ENCODE measurements around the gene TFF1. TPM values are rescaled to one million over a fixed set of nuclear protein-coding genes. Genes with fewer than 3 reads are reported as not detected.

The TFF1 gene
- total RNA-seq, 2 experiments from 2014 or later, result not detected

GRCh38 chr21:42374864-42375499 is 8.6 kb upstream of the TFF1 start:
- intact Hi-C loops (cut with micrococcal nuclease; ENCODE audit: unreplicated experiment), result no loop called here
- POLR2A ChIA-PET, result interaction anchor here (0.7 kb wide), 1 partner anchor 87 kb away, joined by 4 read pairs; no protein-coding TSS in a partner anchor

GRCh38 chr21:42374457-42374856 is 8.1 kb upstream of the TFF1 start:
- BruUV-seq (replicated peaks), result no TSS peak
- Histone ChIP-seq H3K4me3 (ENCODE audit: low read depth, low read length, poor library complexity, severe bottlenecking) (no peak overlapping the region), H3K4me1 (ENCODE audit: insufficient read depth, low read length, poor library complexity, severe bottlenecking) (peaks cover 3% of the 10 kb centered on the region), H3K27ac (ENCODE audit: low read depth, low read length, poor library complexity, severe bottlenecking) (no peak overlapping the region), H3K36me3 (ENCODE audit: insufficient read depth, low read length) (no peaks in the 10 kb centered on the region), H3K4me2 (ENCODE audit: low read length) (no peak overlapping the region), H3K9me3 (ENCODE audit: low read length) (no peaks in the 10 kb centered on the region), H3K9me2 (ENCODE audit: insufficient read depth, low read length) (no peaks in the 10 kb centered on the region), H4K20me1 (ENCODE audit: insufficient read depth, low read length) (no peaks in the 10 kb centered on the region), H2AFZ (ENCODE audit: low read length) (no peak overlapping the region), H3K79me2 (ENCODE audit: insufficient read depth, low read depth, low read length) (no peaks in the 10 kb centered on the region)
- no peak for DNase-seq (ENCODE audit: low spot score)
- intact Hi-C loops (cut with micrococcal nuclease; ENCODE audit: unreplicated experiment), result no loop called here
- ChIA-PET CTCF (ENCODE audit: unreplicated experiment) (no interaction called here), POLR2A (no interaction called here)
- TF ChIP-seq EZH2phosphoT487 (IDR thresholded peaks at IDR 0.05; ENCODE audit: borderline replicate concordance, low read depth, low read length) (no peak), CTCF (conservative IDR thresholded peaks at IDR 0.05; ENCODE audit: low read length) (no peak)

More at GRCh38 chr21:42374864-42375499, 8.6 kb upstream of the TFF1 start:
- Histone ChIP-seq H3K4me1 (ENCODE audit: insufficient read depth, low read length, poor library complexity, severe bottlenecking) (peaks cover 6% of the 10 kb centered on the region), H3K9me3 (ENCODE audit: low read length) (no peaks in the 10 kb centered on the region), H3K36me3 (ENCODE audit: insufficient read depth, low read length) (no peaks in the 10 kb centered on the region), H3K9me2 (ENCODE audit: insufficient read depth, low read length) (no peaks in the 10 kb centered on the region), H3K27ac (ENCODE audit: low read depth, low read length, poor library complexity, severe bottlenecking) (no peak overlapping the region), H2AFZ (ENCODE audit: low read length) (no peak overlapping the region), H3K4me3 (ENCODE audit: low read depth, low read length, poor library complexity, severe bottlenecking) (no peak overlapping the region), H4K20me1 (ENCODE audit: insufficient read depth, low read length) (no peaks in the 10 kb centered on the region), H3K4me2 (ENCODE audit: low read length) (no peak overlapping the region), H3K79me2 (ENCODE audit: insufficient read depth, low read depth, low read length) (no peaks in the 10 kb centered on the region)
- TF ChIP-seq EZH2phosphoT487 (IDR thresholded peaks at IDR 0.05; ENCODE audit: borderline replicate concordance, low read depth, low read length) (no peak), CTCF (conservative IDR thresholded peaks at IDR 0.05; ENCODE audit: low read length) (no peak)
- CTCF ChIA-PET (ENCODE audit: unreplicated experiment), result interaction anchor here (0.6 kb wide), 1 partner anchor 251 kb away, joined by 3 read pairs; no protein-coding TSS in a partner anchor
- DNase-seq (ENCODE audit: low spot score), result no peak
- no TSS peak for BruUV-seq (replicated peaks)

GRCh38 chr21:42373908-42374455 is 7.6 kb upstream of the TFF1 start:
- intact Hi-C loops (cut with micrococcal nuclease; ENCODE audit: unreplicated experiment), result no loop called here
- CTCF ChIA-PET (ENCODE audit: unreplicated experiment), result interaction anchor here (0.5 kb wide), 1 partner anchor 65 kb away, joined by 8 read pairs; no protein-coding TSS in a partner anchor
- no TSS peak for BruUV-seq (replicated peaks)

More at GRCh38 chr21:42373908-42374455, 7.6 kb upstream of the TFF1 start:
- H4K20me1 ChIP-seq (ENCODE audit: insufficient read depth, low read length), result no peaks in the 10 kb centered on the region
- H3K9me3 ChIP-seq (ENCODE audit: low read length), result no peaks in the 10 kb centered on the region
- no peak for DNase-seq (ENCODE audit: low spot score)
- no peaks in the 10 kb centered on the region for H3K36me3 ChIP-seq (ENCODE audit: insufficient read depth, low read length)
- H3K4me3 ChIP-seq (ENCODE audit: low read depth, low read length, poor library complexity, severe bottlenecking), result no peak overlapping the region
- no peaks in the 10 kb centered on the region for H3K79me2 ChIP-seq (ENCODE audit: insufficient read depth, low read depth, low read length)
- no peak overlapping the region for H3K4me2 ChIP-seq (ENCODE audit: low read length)
- H3K9me2 ChIP-seq (ENCODE audit: insufficient read depth, low read length), result no peaks in the 10 kb centered on the region
- no peak overlapping the region for H3K27ac ChIP-seq (ENCODE audit: low read depth, low read length, poor library complexity, severe bottlenecking)
- no peak overlapping the region for H2AFZ ChIP-seq (ENCODE audit: low read length)
- no peaks in the 10 kb centered on the region for H3K4me1 ChIP-seq (ENCODE audit: insufficient read depth, low read length, poor library complexity, severe bottlenecking)
- no peak for TF ChIP-seq CTCF (conservative IDR thresholded peaks at IDR 0.05; ENCODE audit: low read length)
- no peak for TF ChIP-seq EZH2phosphoT487 (IDR thresholded peaks at IDR 0.05; ENCODE audit: borderline replicate concordance, low read depth, low read length)
- POLR2A ChIA-PET, result no interaction called here
